ENCODE measurements around the gene HOXB5.

DNA sequence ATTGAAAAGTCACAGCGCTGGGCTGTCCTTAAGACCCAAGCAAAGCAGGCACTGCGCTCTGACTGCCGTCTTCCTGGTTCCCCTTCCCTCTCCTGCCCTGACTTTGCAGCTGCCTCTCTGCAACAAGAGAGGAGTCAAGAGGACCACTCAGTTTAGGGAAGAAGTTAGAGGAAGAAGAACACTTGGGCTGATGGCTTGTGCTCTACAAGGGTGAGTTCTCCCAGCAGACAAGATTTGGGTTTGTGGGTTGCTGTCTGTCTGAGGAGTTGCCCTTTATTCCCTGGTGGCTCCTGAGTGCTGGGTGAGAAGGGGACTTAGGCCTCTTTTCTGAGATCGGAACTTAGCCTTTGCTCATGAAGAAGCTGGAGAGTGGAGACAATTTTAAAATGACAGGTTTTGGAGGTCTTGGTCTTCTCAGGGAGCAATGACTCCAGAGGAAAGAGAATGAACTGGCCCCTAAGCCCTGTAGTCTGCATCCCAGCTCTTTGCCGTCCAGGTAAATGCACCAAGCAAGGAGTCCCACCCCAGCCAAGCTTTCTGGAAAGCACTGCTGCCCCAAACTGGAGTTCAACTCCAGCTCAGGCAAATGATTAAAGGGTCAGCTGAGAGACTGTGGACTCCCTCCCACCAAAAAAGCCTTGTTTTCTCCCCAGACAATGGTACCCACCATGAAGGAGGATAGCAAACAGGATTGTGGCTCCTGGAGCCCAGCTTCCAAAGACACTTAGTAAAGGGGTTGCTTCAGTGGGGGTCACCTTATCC is 35.3 kb upstream of the HOXB5 start:
- TF ChIP-seq, protein P1, sequence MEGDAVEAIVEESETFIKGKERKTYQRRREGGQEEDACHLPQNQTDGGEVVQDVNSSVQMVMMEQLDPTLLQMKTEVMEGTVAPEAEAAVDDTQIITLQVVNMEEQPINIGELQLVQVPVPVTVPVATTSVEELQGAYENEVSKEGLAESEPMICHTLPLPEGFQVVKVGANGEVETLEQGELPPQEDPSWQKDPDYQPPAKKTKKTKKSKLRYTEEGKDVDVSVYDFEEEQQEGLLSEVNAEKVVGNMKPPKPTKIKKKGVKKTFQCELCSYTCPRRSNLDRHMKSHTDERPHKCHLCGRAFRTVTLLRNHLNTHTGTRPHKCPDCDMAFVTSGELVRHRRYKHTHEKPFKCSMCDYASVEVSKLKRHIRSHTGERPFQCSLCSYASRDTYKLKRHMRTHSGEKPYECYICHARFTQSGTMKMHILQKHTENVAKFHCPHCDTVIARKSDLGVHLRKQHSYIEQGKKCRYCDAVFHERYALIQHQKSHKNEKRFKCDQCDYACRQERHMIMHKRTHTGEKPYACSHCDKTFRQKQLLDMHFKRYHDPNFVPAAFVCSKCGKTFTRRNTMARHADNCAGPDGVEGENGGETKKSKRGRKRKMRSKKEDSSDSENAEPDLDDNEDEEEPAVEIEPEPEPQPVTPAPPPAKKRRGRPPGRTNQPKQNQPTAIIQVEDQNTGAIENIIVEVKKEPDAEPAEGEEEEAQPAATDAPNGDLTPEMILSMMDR (IDR thresholded peaks at IDR 0.05), result no peak
- TF ChIP-seq POLR2A (IDR thresholded peaks at IDR 0.05), result no peak

Data from ovary (tissue), 3 donors.